Suprapubic skin (tissue), 4 donors: Measurements from ENCODE around the gene PDE6H. TPM values are rescaled to one million over a fixed set of nuclear protein-coding genes. Genes with fewer than 3 reads are reported as not detected.

Source experiments
- DNase-seq, 2 donors: peaks; one replicate each; pipeline ENCODE4 v3.0.0-alpha.2; 2019; ENCODE audit warnings: low spot score in 2 of 2
- H3K27ac ChIP-seq: fragments of 200-600 bp; sonication (generic); one replicate; pipeline ENCODE4 v1.5.1; 2019
- H3K27me3 ChIP-seq: fragments of 200-600 bp; sonication (generic); one replicate; pipeline ENCODE4 v1.5.1; 2019
- H3K36me3 ChIP-seq: fragments of 200-600 bp; sonication (generic); one replicate; pipeline ENCODE4 v1.5.1; 2019
- H3K4me1 ChIP-seq: fragments of 200-600 bp; sonication (generic); one replicate; pipeline ENCODE4 v1.5.1; 2019
- H3K4me3 ChIP-seq: fragments of 200-600 bp; sonication (generic); one replicate; pipeline ENCODE4 v1.5.1; 2019; ENCODE audit warnings: mild to moderate bottlenecking
- H3K9me3 ChIP-seq: fragments of 200-600 bp; sonication (generic); one replicate; pipeline ENCODE4 v1.5.1; 2019
- EP300 ChIP-seq: sonication (generic); formaldehyde crosslinking; IDR thresholded peaks from one replicate; pipeline ENCODE4 v1.6.1; 2017; ENCODE audit warnings: antibody characterized with exemption
- POLR2A ChIP-seq, 2 donors: fragments of 450-650 bp; IDR thresholded peaks; one replicate each; pipeline ENCODE4 v1.6.1; 2017; ENCODE audit warnings: antibody characterized with exemption in 2 of 2, mild to moderate bottlenecking in 2 of 2, moderate library complexity in 2 of 2
- POLR2AphosphoS5 ChIP-seq, 3 donors: sonication (generic); formaldehyde crosslinking; IDR thresholded peaks; one replicate each; pipeline ENCODE4 v1.6.1; 2017; ENCODE audit warnings: antibody characterized with exemption in 3 of 3
- WGBS: methylation state at CpG from one replicate; pipeline ENCODE4 v1.1.5; 2018; 5-methylcytosine and 5-hydroxymethylcytosine counted together
- total RNA-seq, 4 donors: library from RNA; depleted of rRNA; stranded (reverse); fragments of >200 nt; gene quantifications; one replicate each; pipeline ENCODE4 v1.1.0, GENCODE V29; 2016
- TF ChIP-seq, protein P1 (sequence below), 2 donors: fragments of 200-600 bp in 1 of 2; fragments of 450-650 bp in 1 of 2; sonication (generic) in 1 of 2; IDR thresholded peaks; one replicate each; pipeline ENCODE4 v1.5.1; 2016 to 2019; ENCODE audit warnings: antibody characterized with exemption in 2 of 2, mild to moderate bottlenecking in 1 of 2, moderate library complexity in 1 of 2

Gene PDE6H
- total RNA-seq, 4 donors from 2014 or later = not detected

DNA sequence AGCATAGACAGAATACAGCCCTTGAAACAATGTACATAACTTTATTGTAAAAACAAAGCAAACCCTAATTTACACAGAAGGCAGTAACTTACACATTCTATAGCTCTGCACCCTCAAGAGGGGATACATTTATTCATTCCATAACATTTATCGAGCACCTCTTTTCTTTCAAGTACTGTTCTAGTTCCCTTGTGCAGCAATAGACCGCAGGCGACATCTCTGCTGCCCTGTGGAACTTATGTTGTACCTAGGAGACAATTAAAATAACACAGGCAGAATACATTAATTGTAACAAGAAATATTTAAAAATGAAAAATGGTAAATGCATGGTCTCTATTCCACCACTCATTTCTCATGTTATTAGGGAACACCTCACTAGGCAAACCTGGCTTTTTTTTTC lies 10.0 kb upstream of the PDE6H start:
- no peaks in the 10 kb centered on the region for H3K9me3 ChIP-seq
- WGBS = 97% methylated on average over 3 of the region's 3 CpGs
- no peak overlapping the region for H3K4me3 ChIP-seq
- TF ChIP-seq, protein P1, sequence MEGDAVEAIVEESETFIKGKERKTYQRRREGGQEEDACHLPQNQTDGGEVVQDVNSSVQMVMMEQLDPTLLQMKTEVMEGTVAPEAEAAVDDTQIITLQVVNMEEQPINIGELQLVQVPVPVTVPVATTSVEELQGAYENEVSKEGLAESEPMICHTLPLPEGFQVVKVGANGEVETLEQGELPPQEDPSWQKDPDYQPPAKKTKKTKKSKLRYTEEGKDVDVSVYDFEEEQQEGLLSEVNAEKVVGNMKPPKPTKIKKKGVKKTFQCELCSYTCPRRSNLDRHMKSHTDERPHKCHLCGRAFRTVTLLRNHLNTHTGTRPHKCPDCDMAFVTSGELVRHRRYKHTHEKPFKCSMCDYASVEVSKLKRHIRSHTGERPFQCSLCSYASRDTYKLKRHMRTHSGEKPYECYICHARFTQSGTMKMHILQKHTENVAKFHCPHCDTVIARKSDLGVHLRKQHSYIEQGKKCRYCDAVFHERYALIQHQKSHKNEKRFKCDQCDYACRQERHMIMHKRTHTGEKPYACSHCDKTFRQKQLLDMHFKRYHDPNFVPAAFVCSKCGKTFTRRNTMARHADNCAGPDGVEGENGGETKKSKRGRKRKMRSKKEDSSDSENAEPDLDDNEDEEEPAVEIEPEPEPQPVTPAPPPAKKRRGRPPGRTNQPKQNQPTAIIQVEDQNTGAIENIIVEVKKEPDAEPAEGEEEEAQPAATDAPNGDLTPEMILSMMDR (IDR thresholded peaks at IDR 0.05) = no peak
- TF ChIP-seq POLR2AphosphoS5 (IDR thresholded peaks at IDR 0.05) (no peak), POLR2A (IDR thresholded peaks at IDR 0.05) (no peak), EP300 (no peak)
- no peak for DNase-seq
- peaks cover 35% of the 10 kb centered on the region for H3K4me1 ChIP-seq
- no peaks in the 10 kb centered on the region for H3K27me3 ChIP-seq
- no peaks in the 10 kb centered on the region for H3K36me3 ChIP-seq
- H3K27ac ChIP-seq = no peak overlapping the region

DNA sequence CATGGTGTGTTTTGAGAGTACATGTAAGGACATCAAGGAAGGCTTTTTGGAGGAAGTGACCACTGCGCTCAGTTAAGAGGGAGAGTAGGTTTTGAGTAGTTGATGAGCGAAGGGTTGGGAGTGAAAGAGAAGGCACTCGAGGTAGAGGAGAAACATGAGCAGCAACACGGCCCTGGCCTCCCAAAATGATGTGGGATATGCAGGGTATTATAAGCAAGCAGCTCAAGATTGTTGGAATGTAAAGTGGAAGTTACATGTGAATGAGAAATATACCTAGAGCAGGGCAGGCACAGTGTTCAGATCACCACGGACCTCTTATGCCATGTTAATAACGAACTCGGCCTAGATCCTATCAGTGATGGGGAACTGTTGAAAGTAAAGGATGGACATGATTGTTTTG lies 9.3 kb upstream of the PDE6H start:
- H3K27me3 ChIP-seq = no peaks in the 10 kb centered on the region
- H3K4me3 ChIP-seq = no peak overlapping the region
- no peaks in the 10 kb centered on the region for H3K9me3 ChIP-seq
- TF ChIP-seq EP300 = no peak
- H3K36me3 ChIP-seq = no peaks in the 10 kb centered on the region
- H3K4me1 ChIP-seq = peaks cover 29% of the 10 kb centered on the region
- no peak for DNase-seq
- WGBS = 92% methylated on average over 7 of the region's 7 CpGs
- no peak overlapping the region for H3K27ac ChIP-seq

DNA sequence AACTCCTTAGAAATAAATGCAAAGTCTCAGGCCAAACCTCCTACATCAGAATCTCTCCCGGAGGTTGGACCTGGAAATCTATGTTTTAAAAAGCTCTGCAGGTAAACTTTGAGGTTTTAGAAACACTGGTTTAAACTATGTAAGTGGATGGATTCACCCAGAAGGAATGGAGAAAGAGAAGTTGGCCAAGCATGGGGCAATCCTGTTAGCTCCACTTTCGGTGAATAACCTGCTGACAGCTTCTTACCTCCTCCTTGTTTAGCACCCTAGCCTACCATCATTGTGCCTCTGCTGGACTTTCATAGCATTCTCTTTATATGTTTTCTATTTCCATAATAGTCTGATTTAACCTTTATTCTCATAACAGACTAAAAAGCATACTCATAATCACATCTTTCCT lies 8.4 kb upstream of the PDE6H start:
- Histone ChIP-seq H3K27ac (no peak overlapping the region), H3K4me1 (peaks cover 28% of the 10 kb centered on the region), H3K4me3 (no peak overlapping the region), H3K27me3 (no peaks in the 10 kb centered on the region), H3K9me3 (no peaks in the 10 kb centered on the region), H3K36me3 (no peaks in the 10 kb centered on the region)
- 45% methylated on average over 2 of the region's 2 CpGs for WGBS
- TF ChIP-seq POLR2AphosphoS5 (IDR thresholded peaks at IDR 0.05) = no peak
- DNase-seq = no peak

DNA sequence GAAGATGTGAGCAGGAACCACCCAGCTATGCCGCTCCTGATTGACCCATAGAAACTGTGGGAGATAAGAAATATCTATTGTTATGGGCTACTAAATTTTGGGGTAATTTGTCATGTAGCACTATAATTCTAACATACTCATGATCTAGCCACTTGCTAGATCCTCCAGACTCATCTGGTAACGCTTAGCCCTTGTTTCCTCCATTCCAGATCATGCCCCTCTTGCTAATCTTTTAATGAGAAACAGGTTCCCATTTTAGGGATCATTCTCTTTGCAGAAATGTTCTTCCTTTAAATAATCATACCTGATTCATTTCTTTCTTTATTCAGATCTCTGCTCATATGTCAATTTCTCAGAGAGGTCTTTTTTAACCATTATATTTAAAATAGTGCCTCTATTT lies 7.6 kb upstream of the PDE6H start:
- H3K9me3 ChIP-seq = no peaks in the 10 kb centered on the region
- WGBS = 81% methylated on average over 2 of the region's 2 CpGs
- no peaks in the 10 kb centered on the region for H3K27me3 ChIP-seq
- no peak overlapping the region for H3K4me3 ChIP-seq
- TF ChIP-seq EP300 (no peak), POLR2A (IDR thresholded peaks at IDR 0.05) (no peak), POLR2AphosphoS5 (IDR thresholded peaks at IDR 0.05) (no peak)
- TF ChIP-seq, protein P1 (IDR thresholded peaks at IDR 0.05) = no peak
- H3K27ac ChIP-seq = no peak overlapping the region
- DNase-seq = no peak
- H3K36me3 ChIP-seq = no peaks in the 10 kb centered on the region
- H3K4me1 ChIP-seq = peaks cover 21% of the 10 kb centered on the region

DNA sequence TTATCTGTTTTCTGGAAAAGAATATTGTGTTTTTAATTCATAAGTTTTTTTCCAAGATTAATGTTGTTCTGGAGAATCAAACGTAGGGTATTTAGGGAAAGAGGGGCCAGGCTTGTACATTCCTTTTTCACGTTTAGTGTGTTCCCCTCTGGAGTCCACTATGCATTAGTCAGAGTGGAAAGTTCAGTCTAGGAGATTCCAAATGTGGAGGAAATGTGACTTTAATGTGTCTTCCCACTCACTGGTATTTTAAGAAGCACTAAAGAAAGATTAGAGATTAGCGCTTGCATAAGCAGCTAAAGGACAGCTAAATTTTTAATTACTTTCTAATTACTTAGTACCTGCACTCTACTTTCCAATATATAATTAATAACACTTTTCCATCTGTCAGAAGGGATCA lies 4.4 kb upstream of the PDE6H start:
- Histone ChIP-seq H3K4me1 (no peaks in the 10 kb centered on the region), H3K4me3 (no peak overlapping the region), H3K9me3 (no peaks in the 10 kb centered on the region), H3K27ac (no peak overlapping the region), H3K36me3 (no peaks in the 10 kb centered on the region), H3K27me3 (no peaks in the 10 kb centered on the region)
- 63% methylated on average over 3 of the region's 3 CpGs for WGBS
- TF ChIP-seq EP300 = no peak
- TF ChIP-seq, protein P1 (IDR thresholded peaks at IDR 0.05) = no peak
- TF ChIP-seq POLR2A (IDR thresholded peaks at IDR 0.05) = no peak
- TF ChIP-seq POLR2AphosphoS5 (IDR thresholded peaks at IDR 0.05) = no peak
- no peak for DNase-seq

DNA sequence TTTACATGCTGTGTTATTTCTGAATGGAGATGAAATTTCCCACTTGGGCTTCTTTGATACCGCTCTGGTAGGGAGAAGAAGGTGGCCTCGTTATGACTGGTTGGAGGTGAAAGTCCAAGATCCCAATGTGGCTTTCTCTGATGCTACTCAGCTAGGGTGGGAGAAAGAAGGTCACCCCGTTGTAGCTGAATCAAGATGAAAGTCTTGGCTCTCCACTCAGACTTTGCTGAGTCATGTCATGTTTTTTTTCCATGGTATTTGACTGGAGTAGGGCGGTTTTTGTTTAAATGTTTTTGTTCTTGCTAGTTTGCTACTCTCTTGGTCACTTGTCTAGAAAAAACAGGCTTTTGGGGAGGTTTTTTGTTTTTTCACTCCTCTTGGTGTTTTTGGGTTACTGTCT lies 2.4 kb upstream of the PDE6H start:
- H3K36me3 ChIP-seq = no peaks in the 10 kb centered on the region

More for the DNA sequence above, 2.4 kb upstream of the PDE6H start:
- H3K9me3 ChIP-seq = no peaks in the 10 kb centered on the region
- no peaks in the 10 kb centered on the region for H3K27me3 ChIP-seq
- no peak for DNase-seq
- no peak overlapping the region for H3K4me3 ChIP-seq
- TF ChIP-seq, protein P1 (IDR thresholded peaks at IDR 0.05) = no peak
- TF ChIP-seq POLR2A (IDR thresholded peaks at IDR 0.05) (no peak), POLR2AphosphoS5 (IDR thresholded peaks at IDR 0.05) (no peak), EP300 (no peak)
- H3K4me1 ChIP-seq = no peaks in the 10 kb centered on the region
- whole genome bisulfite sequencing = 60% methylated on average over 4 of the region's 4 CpGs
- no peak overlapping the region for H3K27ac ChIP-seq
